GM11168 (cell line): ENCODE results near the gene RAB25.
"Not testable (repeated sequence)": the region's sequence is repeated elsewhere in the genome, so short reads cannot be mapped to it uniquely, and the experiment has no call there.

Experiments used
- in situ Hi-C: fragments of 300-500 bp; cut with MboI; formaldehyde crosslinking; loops from one replicate; pipeline ENCODE4 v1.12.0; 2022; ENCODE audit warnings: low sequenced_read_pairs; ENCODE audit not compliant: unreplicated experiment

Gene RAB25

GRCh38 chr1:156114919-156115513 lies 54.1 kb downstream of the RAB25 start:
- in situ Hi-C loops: no loop called here

DNA sequence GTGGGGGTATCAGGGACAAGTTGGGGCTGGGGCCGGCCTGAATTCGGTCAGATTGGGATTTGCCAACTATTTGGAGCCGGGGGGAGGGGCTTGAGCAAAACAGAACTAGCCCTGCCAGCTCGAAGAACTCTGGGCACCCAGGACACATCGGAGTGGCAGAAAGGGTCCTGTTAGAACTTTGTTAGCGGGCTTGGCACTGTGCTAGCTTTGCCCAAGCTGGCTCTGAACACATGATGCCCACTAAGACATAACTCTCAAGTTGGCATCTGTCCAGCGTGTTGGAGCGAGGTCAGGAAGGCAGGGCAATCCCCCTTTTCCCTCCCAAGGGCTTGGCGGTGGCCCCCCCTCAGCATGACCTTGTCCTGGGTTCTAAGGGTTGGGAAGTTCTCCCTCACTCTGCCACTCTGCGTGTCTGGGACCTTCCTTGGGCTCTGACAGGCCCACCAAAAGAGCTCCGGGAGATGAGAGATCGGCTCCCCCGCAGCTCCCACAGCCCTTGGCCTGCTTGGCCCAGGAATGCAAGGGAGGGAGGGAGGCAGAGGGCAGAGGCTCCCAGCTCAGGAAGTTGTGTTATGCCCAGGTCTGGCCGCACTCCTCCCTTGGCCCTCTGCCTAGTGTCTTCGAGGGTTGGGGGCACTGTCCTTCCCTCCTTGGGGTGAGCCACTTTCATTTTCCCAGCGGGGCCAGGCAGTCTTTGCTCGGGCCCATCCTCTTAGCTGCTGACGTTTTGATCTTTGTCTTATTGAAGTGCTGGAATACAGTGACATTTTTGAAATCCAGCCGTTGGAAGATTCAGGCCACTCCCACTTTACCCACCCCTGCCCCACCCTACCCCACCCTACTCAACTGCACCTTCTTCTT lies 54.8 kb downstream of the RAB25 start:
- in situ Hi-C loops: no loop called here

DNA sequence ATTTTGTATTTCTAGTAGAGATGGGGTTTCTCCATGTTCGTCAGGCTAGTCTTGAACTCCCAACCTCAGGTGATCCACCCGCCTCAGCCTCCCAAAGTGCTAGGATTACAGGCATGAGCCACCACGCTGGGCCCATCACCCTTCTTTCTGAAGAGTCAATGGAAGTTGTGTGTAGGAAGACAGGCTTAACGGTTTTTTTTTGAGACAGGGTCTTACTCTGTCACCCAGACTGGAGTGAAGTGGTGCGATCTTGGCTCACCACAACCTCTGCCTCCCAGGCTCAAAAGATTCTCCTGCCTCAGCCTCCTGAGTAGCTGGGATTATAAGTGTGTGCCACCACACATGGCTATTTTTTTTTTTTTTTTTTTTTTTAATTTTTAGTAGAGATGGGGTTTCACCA lies 55.8 kb downstream of the RAB25 start:
- in situ Hi-C loops: not testable (repeated sequence)

GRCh38 chr1:156117414-156118176 lies 56.6 kb downstream of the RAB25 start:
- in situ Hi-C loops: no loop called here

GRCh38 chr1:156118177-156118868 lies 57.4 kb downstream of the RAB25 start:
- in situ Hi-C loops: no loop called here

DNA sequence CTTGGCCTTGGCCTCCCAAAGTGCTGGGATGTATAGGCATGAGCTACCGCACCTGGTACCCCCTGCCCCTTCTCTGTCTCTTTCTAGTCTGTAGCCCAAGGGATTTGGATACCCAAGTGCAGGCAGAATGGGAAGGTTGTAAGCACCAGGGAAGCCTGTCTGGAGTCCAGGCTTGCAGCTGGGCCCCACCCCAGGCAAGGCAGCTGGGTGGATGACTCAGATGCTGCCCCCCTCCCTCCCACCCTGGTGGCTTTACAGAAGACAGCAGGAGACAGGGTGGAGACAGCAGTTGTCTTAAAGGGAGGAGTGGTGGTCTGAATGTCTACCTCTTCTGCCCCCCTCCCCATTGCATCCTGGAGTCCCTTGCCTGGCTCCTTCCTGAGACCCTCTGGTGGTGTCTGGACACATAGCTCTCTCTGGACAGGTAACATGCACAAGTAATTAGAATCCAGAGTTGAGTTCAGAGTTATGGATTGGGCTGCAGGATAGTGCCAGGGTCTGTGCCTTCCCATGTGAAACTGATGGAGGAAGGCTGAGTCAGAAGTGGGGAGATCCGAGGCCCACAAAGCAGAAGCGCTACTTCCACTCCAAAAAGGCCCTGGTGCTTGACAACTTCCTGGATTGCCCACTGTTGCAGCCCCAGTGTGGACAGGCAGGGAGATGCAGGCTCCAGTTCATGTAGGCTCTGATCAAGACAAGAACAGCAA lies 58.7 kb downstream of the RAB25 start:
- in situ Hi-C loops: no loop called here
